GM12878 (cell line): ENCODE data around the gene KHK. TPM values are rescaled to one million over a fixed set of nuclear protein-coding genes. Genes with fewer than 3 reads are reported as not detected.

Experiments
- ATAC-seq: fragments of 200-7000 bp; cut with Tn5 transposase; 3 replicates; pipeline ENCODE4 v1.9.1; 2020; ENCODE audit warnings: mild to moderate bottlenecking, moderate library complexity
- BruUV-seq: library from RNA; stranded (reverse); fragments of 400-500 nt; replicated peaks from 2 replicates; lab custom pipeline; 2021; lab: Mats Ljungman, UMichigan
- CTCF ChIA-PET: fragments of 300-600 bp; sonication (Branson Sonifier 250); formaldehyde crosslinking; extraction: SDS; loops from one replicate; lab custom pipeline; 2021; ENCODE audit warnings: inconsistent platforms; lab: Yijun Ruan, JAX
- POLR2A ChIA-PET: fragments of 350-600 bp; formaldehyde crosslinking; extraction: SDS; loops from one replicate; lab custom pipeline; 2021; ENCODE audit warnings: inconsistent platforms; lab: Charles Lee
- RAD21 ChIA-PET: fragments of 300-600 bp; sonication (Branson Sonifier 250); formaldehyde crosslinking; loops from one replicate; lab custom pipeline; 2023; ENCODE audit warnings: antibody characterized with exemption; ENCODE audit not compliant: unreplicated experiment; lab: Charles Lee
- SMC1A ChIA-PET: fragments of 300-600 bp; sonication (Branson Sonifier 250); formaldehyde crosslinking; loops from one replicate; lab custom pipeline; 2023; ENCODE audit not compliant: unreplicated experiment, uncharacterized antibody; lab: Charles Lee
- DNase-seq: peaks from one replicate; pipeline ENCODE4 v3.0.0-alpha.2; 2011; ENCODE audit warnings: low read depth, low spot score
- FAIRE-seq: peaks from 3 replicates; lab custom pipeline; 2011; peaks lifted over from hg19 to GRCh38; lab: Jason Lieb, UNC
- H2AFZ ChIP-seq: 2 replicates; pipeline ENCODE4 v1.6.0; 2011; ENCODE audit warnings: low read depth, low read length, control low read depth; ENCODE audit not compliant: control insufficient read depth
- H3K27ac ChIP-seq: 2 replicates; pipeline ENCODE4 v1.5.1; 2011; ENCODE audit warnings: control low read depth; ENCODE audit not compliant: control insufficient read depth, insufficient read depth
- H3K27me3 ChIP-seq, 2 experiments: replicated peaks in 1 of 2; 2 replicates each; pipeline versions ENCODE4 v1.6.0 to v1.6.1; 2011; ENCODE audit warnings: low read length in 1 of 2; ENCODE audit not compliant: control insufficient read depth in 2 of 2, insufficient read depth in 2 of 2
- H3K36me3 ChIP-seq, 2 experiments: 2 replicates each; pipeline ENCODE4 v1.5.1; 2011; ENCODE audit warnings: low read length in 1 of 2; ENCODE audit not compliant: control insufficient read depth in 2 of 2, insufficient read depth in 2 of 2
- H3K4me1 ChIP-seq: 2 replicates; pipeline ENCODE4 v1.6.1; 2011; ENCODE audit warnings: mild to moderate bottlenecking, low read length, moderate library complexity, mixed read lengths; ENCODE audit not compliant: control insufficient read depth, insufficient read depth
- H3K4me2 ChIP-seq: 2 replicates; pipeline ENCODE4 v1.6.0; 2011; ENCODE audit warnings: control low read depth; ENCODE audit not compliant: control insufficient read depth, insufficient read depth
- H3K4me3 ChIP-seq: fragments of 200-600 bp; sonication (generic); 2 replicates; pipeline ENCODE4 v1.5.1; 2016
- H3K79me2 ChIP-seq: 2 replicates; pipeline ENCODE4 v1.6.0; 2011; ENCODE audit warnings: low read length; ENCODE audit not compliant: control insufficient read depth, insufficient read depth
- H3K9ac ChIP-seq: 2 replicates; pipeline ENCODE4 v1.8.0; 2011; ENCODE audit warnings: low read length, control low read depth, mixed read lengths; ENCODE audit not compliant: control insufficient read depth, insufficient read depth
- H3K9me3 ChIP-seq: replicated peaks from 3 replicates; pipeline ENCODE4 v1.5.1; 2011; ENCODE audit warnings: mild to moderate bottlenecking, low read length; ENCODE audit not compliant: control insufficient read depth, insufficient read depth
- H4K20me1 ChIP-seq: 2 replicates; pipeline ENCODE4 v1.6.0; 2011; ENCODE audit not compliant: control insufficient read depth, insufficient read depth
- BMI1 ChIP-seq: fragments of 450-650 bp; IDR thresholded peaks from 2 replicates; pipeline ENCODE4 v1.6.1; 2016; ENCODE audit warnings: mild to moderate bottlenecking, moderate library complexity, borderline replicate concordance
- CBX5 ChIP-seq: sonication (generic); IDR thresholded peaks from 2 replicates; pipeline ENCODE4 v1.6.1; 2016; ENCODE audit warnings: low read depth, moderate library complexity, mild to moderate bottlenecking, inconsistent platforms
- CHD1 ChIP-seq: IDR thresholded peaks from 2 replicates; pipeline ENCODE4 v1.6.1; 2012; ENCODE audit warnings: low read depth, low read length, improper control_type of control experiment
- E2F8 ChIP-seq: fragments of 450-650 bp; IDR thresholded peaks from 2 replicates; pipeline ENCODE4 v1.6.1; 2018; ENCODE audit warnings: mild to moderate bottlenecking, low read depth, moderate library complexity; ENCODE audit not compliant: partially characterized antibody
- ESRRA ChIP-seq: IDR thresholded peaks from 2 replicates; pipeline ENCODE4 v1.6.1; 2012; ENCODE audit warnings: mild to moderate bottlenecking, low read length, improper control_type of control experiment
- KDM1A ChIP-seq: fragments of 200-600 bp; sonication (generic); IDR thresholded peaks from 2 replicates; pipeline ENCODE4 v1.6.1; 2016; ENCODE audit warnings: borderline replicate concordance
- NFIC ChIP-seq: IDR thresholded peaks from 2 replicates; pipeline ENCODE4 v1.6.1; 2012; ENCODE audit warnings: low read depth, mild to moderate bottlenecking, inconsistent platforms, low read length, moderate library complexity
- NKRF ChIP-seq: fragments of 450-650 bp; conservative IDR thresholded peaks from 2 replicates; pipeline ENCODE4 v1.6.1; 2017; ENCODE audit warnings: mild to moderate bottlenecking, moderate library complexity
- TAF1 ChIP-seq: IDR thresholded peaks from 2 replicates; pipeline ENCODE4 v1.6.1; 2011; ENCODE audit warnings: mild to moderate bottlenecking, low read depth, low read length, borderline replicate concordance
- WGBS: methylation state at CpG from one replicate; pipeline ENCODE4 v1.1.6; 2016; ENCODE audit warnings: low lambda C conversion rate; ENCODE audit not compliant: insufficient replicate concordance, insufficient coverage; ENCODE audit errors: missing lambda C conversion rate; 5-methylcytosine and 5-hydroxymethylcytosine counted together
- in situ Hi-C: fragments of 300-500 bp; cut with MboI; formaldehyde crosslinking; loops from 9 replicates; pipeline ENCODE4 v1.14.3; 2018; ENCODE audit warnings: mixed read lengths
- intact Hi-C: fragments of 100-400 bp; cut with micrococcal nuclease; formaldehyde crosslinking; loops from one replicate; pipeline ENCODE4 v1.14.2; 2022; ENCODE audit not compliant: unreplicated experiment
- polyA plus RNA-seq, 11 experiments: library from polyadenylated mRNA; depleted of rRNA in 4 of 11; unstranded in 6 of 11; stranded (reverse) in 5 of 11; fragments of >200 nt; fragmentation: Nextera tagmentation in 4 of 11; fragmentation: Illumina TruSeq in 1 of 11; extraction: Ambion mirVana in 4 of 11; extraction: Trizol in 1 of 11; gene quantifications; 1 replicate in 1 of 11; 2 replicates in 10 of 11; pipeline versions ENCODE4 v1.2.1 to v1.2.3, GENCODE V29; 2011 to 2016; ENCODE audit warnings: inconsistent platforms in 2 of 11, missing spikeins in 2 of 11, low read depth in 1 of 11
- total RNA-seq, 4 experiments: library from RNA; depleted of rRNA in 3 of 4; stranded (reverse); fragments of >200 nt in 3 of 4; fragmentation: Illumina TruSeq in 1 of 4; extraction: Trizol in 1 of 4; gene quantifications; 2 replicates each; pipeline versions ENCODE4 v1.2.1 to v1.2.3, GENCODE V29; 2013 to 2021
- TF ChIP-seq, protein P1 (sequence below): IDR thresholded peaks from 2 replicates; pipeline ENCODE4 v1.6.1; 2012; ENCODE audit warnings: low read depth, low read length, improper control_type of control experiment
- TF ChIP-seq, protein P2 (sequence below): fragments of 450-650 bp; IDR thresholded peaks from 2 replicates; pipeline ENCODE4 v1.6.1; 2017; ENCODE audit warnings: mild to moderate bottlenecking, moderate library complexity

The KHK gene
- total and polyA plus RNA-seq, 10 of the 15 experiments (the other 5 are each of a cell fraction or from before 2014, with no cell fraction given), result 0.31 to 11.8 (median 3.9) TPM

DNA sequence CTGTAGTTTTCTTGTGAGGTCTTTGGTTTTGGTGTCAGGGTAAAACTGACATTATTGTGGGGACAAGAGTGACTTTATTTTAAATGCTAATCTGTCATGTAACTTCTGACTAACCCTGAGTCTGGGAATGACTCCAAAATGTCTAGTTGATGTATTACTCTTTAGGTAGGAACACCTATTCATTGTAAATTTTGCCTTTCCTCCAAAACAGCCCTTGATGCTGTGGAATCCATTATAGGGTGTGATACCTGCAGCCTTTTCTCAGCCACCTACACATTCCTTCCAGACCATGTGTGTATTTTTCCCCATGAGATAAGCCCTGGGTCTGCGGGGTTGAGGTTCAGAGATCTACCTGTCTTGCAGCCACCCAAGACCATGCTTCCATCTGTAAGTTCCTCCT, 56.7 kb downstream of the KHK start:
- WGBS, result 63% methylated on average over 1 of the region's 1 CpG
- intact Hi-C loops, result no loop called here
- Histone ChIP-seq H3K9ac (no peak overlapping the region), H2AFZ (no peak overlapping the region), H3K36me3 (no peaks in the 10 kb centered on the region), H3K27ac (no peak overlapping the region), H4K20me1 (no peaks in the 10 kb centered on the region), H3K9me3 (no peaks in the 10 kb centered on the region; the same call in 2 of the 3 replicates), H3K27me3 (no peaks in the 10 kb centered on the region; a peak in 2 of 4 replicates), H3K4me2 (no peak overlapping the region), H3K4me1 (no peaks in the 10 kb centered on the region), H3K4me3 (no peak overlapping the region), H3K79me2 (no peaks in the 10 kb centered on the region)
- ChIA-PET CTCF (no interaction called here), SMC1A (no interaction called here), POLR2A (no interaction called here), RAD21 (no interaction called here)
- no peak for DNase-seq
- TF ChIP-seq NFIC, result no peak
- TF ChIP-seq KDM1A, result no peak
- TF ChIP-seq BMI1, result no peak
- no peak for TF ChIP-seq NKRF
- TF ChIP-seq E2F8, result no peak
- TF ChIP-seq, protein P1, sequence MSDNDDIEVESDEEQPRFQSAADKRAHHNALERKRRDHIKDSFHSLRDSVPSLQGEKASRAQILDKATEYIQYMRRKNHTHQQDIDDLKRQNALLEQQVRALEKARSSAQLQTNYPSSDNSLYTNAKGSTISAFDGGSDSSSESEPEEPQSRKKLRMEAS, result no peak
- no peak for TF ChIP-seq ESRRA
- TF ChIP-seq, protein P2, sequence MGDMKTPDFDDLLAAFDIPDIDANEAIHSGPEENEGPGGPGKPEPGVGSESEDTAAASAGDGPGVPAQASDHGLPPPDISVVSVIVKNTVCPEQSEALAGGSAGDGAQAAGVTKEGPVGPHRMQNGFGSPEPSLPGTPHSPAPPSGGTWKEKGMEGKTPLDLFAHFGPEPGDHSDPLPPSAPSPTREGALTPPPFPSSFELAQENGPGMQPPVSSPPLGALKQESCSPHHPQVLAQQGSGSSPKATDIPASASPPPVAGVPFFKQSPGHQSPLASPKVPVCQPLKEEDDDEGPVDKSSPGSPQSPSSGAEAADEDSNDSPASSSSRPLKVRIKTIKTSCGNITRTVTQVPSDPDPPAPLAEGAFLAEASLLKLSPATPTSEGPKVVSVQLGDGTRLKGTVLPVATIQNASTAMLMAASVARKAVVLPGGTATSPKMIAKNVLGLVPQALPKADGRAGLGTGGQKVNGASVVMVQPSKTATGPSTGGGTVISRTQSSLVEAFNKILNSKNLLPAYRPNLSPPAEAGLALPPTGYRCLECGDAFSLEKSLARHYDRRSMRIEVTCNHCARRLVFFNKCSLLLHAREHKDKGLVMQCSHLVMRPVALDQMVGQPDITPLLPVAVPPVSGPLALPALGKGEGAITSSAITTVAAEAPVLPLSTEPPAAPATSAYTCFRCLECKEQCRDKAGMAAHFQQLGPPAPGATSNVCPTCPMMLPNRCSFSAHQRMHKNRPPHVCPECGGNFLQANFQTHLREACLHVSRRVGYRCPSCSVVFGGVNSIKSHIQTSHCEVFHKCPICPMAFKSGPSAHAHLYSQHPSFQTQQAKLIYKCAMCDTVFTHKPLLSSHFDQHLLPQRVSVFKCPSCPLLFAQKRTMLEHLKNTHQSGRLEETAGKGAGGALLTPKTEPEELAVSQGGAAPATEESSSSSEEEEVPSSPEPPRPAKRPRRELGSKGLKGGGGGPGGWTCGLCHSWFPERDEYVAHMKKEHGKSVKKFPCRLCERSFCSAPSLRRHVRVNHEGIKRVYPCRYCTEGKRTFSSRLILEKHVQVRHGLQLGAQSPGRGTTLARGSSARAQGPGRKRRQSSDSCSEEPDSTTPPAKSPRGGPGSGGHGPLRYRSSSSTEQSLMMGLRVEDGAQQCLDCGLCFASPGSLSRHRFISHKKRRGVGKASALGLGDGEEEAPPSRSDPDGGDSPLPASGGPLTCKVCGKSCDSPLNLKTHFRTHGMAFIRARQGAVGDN, result no peak
- TF ChIP-seq CBX5, result no peak
- TF ChIP-seq CHD1, result no peak
- TF ChIP-seq TAF1, result no peak
- FAIRE-seq, result no peak
- no TSS peak for BruUV-seq
- in situ Hi-C loops, result no loop called here
- no peak for ATAC-seq
